ENCODE results near the gene SCAF1. TPM values are rescaled to one million over a fixed set of nuclear protein-coding genes. Genes with fewer than 3 reads are reported as not detected.

Gene SCAF1, protein sequence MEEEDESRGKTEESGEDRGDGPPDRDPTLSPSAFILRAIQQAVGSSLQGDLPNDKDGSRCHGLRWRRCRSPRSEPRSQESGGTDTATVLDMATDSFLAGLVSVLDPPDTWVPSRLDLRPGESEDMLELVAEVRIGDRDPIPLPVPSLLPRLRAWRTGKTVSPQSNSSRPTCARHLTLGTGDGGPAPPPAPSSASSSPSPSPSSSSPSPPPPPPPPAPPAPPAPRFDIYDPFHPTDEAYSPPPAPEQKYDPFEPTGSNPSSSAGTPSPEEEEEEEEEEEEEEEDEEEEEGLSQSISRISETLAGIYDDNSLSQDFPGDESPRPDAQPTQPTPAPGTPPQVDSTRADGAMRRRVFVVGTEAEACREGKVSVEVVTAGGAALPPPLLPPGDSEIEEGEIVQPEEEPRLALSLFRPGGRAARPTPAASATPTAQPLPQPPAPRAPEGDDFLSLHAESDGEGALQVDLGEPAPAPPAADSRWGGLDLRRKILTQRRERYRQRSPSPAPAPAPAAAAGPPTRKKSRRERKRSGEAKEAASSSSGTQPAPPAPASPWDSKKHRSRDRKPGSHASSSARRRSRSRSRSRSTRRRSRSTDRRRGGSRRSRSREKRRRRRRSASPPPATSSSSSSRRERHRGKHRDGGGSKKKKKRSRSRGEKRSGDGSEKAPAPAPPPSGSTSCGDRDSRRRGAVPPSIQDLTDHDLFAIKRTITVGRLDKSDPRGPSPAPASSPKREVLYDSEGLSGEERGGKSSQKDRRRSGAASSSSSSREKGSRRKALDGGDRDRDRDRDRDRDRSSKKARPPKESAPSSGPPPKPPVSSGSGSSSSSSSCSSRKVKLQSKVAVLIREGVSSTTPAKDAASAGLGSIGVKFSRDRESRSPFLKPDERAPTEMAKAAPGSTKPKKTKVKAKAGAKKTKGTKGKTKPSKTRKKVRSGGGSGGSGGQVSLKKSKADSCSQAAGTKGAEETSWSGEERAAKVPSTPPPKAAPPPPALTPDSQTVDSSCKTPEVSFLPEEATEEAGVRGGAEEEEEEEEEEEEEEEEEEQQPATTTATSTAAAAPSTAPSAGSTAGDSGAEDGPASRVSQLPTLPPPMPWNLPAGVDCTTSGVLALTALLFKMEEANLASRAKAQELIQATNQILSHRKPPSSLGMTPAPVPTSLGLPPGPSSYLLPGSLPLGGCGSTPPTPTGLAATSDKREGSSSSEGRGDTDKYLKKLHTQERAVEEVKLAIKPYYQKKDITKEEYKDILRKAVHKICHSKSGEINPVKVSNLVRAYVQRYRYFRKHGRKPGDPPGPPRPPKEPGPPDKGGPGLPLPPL
- 38.8 TPM for total RNA-seq
- long read RNA-seq, partial matches to known transcripts: 64 of 65 reads
- long read RNA-seq, other reads (novel, unspliced or antisense): 1 of 65 reads

DNA sequence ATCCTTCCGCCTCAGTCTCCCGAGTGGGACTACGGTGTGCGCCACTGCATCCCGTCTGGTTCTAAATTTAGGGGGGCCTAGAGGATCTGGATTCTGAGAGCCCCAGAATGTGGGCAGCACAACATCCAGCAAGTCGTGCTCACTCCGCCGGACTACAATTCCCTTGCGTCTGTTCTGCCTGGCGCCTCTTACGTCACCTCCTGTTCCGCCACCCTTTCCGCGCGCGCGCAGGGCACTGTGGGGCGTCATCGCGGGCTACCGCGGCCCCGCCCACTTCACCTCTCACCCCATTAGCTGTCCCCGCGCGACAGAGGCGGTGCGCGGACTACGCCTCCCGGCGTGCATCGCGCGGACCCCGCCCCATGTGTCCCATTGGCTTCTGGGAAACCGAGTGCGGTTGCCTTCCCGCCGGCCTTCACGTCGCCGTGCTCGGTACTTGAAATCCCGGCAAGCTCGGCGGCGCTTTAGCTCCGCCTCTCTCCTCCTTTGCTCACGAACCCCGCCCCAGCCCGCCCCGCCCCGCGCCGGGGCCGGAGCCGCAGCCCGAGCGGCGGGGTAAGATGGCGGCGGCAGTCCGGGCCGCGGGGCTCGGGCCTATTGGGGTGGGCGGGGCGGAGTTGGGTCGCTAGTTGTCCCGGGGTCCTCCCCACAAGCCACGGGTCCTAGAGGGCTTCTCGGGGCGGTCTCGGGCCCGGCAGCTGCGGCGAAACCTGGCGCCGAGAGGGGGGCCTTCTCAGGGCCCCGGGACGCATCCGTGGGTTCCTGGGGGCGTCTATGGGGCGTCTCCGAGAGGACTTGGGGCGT lies at the start of gene SCAF1:
Gene SCAF1, plus strand, starts transcription at position 522 of the 804 bp plus-strand sequence. CDS start 2,818 bp downstream, outside the sequence.
- peaks cover 78% of the 10 kb centered on the region for H3K4me1 ChIP-seq
- intact Hi-C loops (cut with micrococcal nuclease): no loop called here
- no peaks in the 10 kb centered on the region for H3K27me3 ChIP-seq (ENCODE audit: low read depth)
- H3K4me3 ChIP-seq: peak within 1 kb of the TSS; percentile 98
- DNase-seq: peak; percentile 99
- H3K36me3 ChIP-seq: peaks cover 19% of the 10 kb centered on the region
- H3K9me3 ChIP-seq (replicated peaks): no peaks in the 10 kb centered on the region
- TF ChIP-seq, protein P1, sequence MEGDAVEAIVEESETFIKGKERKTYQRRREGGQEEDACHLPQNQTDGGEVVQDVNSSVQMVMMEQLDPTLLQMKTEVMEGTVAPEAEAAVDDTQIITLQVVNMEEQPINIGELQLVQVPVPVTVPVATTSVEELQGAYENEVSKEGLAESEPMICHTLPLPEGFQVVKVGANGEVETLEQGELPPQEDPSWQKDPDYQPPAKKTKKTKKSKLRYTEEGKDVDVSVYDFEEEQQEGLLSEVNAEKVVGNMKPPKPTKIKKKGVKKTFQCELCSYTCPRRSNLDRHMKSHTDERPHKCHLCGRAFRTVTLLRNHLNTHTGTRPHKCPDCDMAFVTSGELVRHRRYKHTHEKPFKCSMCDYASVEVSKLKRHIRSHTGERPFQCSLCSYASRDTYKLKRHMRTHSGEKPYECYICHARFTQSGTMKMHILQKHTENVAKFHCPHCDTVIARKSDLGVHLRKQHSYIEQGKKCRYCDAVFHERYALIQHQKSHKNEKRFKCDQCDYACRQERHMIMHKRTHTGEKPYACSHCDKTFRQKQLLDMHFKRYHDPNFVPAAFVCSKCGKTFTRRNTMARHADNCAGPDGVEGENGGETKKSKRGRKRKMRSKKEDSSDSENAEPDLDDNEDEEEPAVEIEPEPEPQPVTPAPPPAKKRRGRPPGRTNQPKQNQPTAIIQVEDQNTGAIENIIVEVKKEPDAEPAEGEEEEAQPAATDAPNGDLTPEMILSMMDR (IDR thresholded peaks at IDR 0.05; ENCODE audit: borderline replicate concordance): no peak
- H3K27ac ChIP-seq (replicated peaks): peak within 1 kb of the TSS; percentile 100

DNA sequence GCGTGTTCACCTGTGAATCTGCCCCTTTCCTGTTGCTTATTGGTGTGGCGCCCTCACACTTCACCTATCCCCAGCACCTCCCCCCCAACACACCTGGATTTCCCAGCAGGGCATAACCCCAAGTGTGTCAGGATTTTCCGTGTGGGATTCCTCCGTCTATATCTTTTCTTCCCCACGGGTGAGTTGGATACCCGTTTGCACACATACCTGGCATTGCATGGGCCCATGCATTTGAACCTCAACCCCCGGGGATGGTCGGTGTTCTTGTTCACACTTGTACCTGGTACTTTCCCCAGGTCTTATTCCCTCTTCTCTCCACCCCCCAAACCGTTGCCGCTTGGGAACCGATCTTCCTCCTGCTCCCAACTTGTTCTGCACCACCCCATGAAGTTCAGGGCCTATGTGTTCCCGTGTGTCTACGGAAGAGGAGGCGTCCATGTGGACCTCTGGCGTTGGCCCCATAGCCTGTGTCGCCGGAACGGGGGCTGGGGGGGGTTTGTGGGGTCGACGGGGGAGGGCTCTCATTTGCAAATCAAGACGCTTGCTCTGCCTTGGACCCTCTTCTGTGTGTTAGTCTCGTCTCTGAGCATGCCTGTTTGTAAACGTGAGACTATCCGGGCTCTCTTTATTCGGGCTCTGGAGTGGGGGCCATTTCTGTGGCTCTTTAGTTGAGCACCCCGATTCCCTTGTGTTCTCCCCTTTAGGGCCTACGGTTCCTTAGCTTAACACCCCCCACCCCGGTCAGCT lies 49.4 kb upstream of the SCAF1 start:
- Histone ChIP-seq H3K27ac (replicated peaks) (peak overlapping the region; percentile 97), H3K36me3 (peaks cover 40% of the 10 kb centered on the region), H3K4me1 (peaks cover 40% of the 10 kb centered on the region), H3K27me3 (ENCODE audit: low read depth) (no peaks in the 10 kb centered on the region), H3K9me3 (replicated peaks) (no peaks in the 10 kb centered on the region), H3K4me3 (peak overlapping the region; percentile 94)
- intact Hi-C loops (cut with micrococcal nuclease): no loop called here
- no peak for DNase-seq
- TF ChIP-seq, protein P1 (IDR thresholded peaks at IDR 0.05; ENCODE audit: borderline replicate concordance): no peak

DNA sequence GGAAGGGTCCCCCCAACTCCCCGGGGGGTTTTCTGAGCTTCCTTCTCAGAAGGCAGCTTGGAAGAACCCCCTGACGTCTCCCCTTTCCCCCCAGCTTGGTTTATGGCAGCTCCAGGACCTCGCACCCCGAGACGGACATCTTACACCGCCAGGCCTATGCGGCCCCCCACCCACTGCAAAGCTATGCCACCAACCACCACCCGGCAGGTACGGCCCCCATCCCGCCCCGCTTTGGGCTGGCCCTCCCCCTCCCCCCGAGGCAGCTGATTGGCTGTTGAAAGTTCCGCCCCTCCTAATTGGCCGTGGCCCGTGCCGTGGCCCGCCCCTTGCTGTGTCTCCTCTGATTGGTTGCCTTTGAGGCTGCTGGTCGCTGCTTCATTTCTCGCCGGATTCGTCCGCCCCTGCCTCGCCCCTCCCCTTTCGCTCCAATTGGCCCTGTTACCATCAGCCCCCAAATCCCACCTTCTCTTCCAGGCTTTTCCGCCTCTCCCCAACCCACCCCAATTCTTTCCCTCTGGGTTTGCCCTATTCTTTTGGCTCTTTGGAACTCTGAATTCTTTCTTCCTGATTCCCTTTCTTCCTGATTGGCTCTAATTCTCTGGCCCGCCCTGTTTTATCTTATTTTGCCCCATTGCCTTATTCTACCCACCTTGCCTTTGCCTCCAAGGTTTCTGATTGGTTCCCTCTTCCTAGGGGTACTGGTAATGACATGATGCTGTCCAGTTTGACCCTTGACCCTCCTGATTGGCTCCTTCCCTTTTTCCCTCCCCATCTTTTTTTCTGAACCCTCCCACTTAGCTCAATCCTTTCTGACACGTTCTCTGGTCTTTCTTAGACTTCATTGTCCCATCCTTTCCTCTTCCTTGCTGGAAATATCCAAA lies 48.5 kb upstream of the SCAF1 start:
- TF ChIP-seq, protein P1 (IDR thresholded peaks at IDR 0.05; ENCODE audit: borderline replicate concordance): no peak
- Histone ChIP-seq H3K36me3 (peaks cover 48% of the 10 kb centered on the region), H3K9me3 (replicated peaks) (no peaks in the 10 kb centered on the region), H3K4me1 (peaks cover 40% of the 10 kb centered on the region), H3K27me3 (ENCODE audit: low read depth) (no peaks in the 10 kb centered on the region), H3K4me3 (peak overlapping the region; percentile 94), H3K27ac (replicated peaks) (peak overlapping the region; percentile 97)
- intact Hi-C loops (cut with micrococcal nuclease): no loop called here
- peak; percentile 95 for DNase-seq
